Right lobe of liver (tissue), 4 donors: ENCODE data around the gene APOC4.

Source experiments
- POLR2A ChIP-seq: fragments of 450-650 bp; IDR thresholded peaks from one replicate; pipeline ENCODE4 v1.6.1; 2017; ENCODE audit warnings: antibody characterized with exemption, mild to moderate bottlenecking
- TF ChIP-seq, protein P1 (sequence below), 4 donors: fragments of 200-600 bp in 3 of 4; fragments of 450-650 bp in 1 of 4; IDR thresholded peaks; one replicate each; pipeline versions ENCODE4 v1.5.1 to v1.8.0; 2016 to 2022; ENCODE audit warnings: antibody characterized with exemption in 4 of 4, mild to moderate bottlenecking in 2 of 4
- donor health status: DM: no; HTN: no; CAD: no.
- donor health status: DM: no; HTN: no; CAD: no.
- donor health status: DM: no; HTN: yes; CAD: no.

DNA sequence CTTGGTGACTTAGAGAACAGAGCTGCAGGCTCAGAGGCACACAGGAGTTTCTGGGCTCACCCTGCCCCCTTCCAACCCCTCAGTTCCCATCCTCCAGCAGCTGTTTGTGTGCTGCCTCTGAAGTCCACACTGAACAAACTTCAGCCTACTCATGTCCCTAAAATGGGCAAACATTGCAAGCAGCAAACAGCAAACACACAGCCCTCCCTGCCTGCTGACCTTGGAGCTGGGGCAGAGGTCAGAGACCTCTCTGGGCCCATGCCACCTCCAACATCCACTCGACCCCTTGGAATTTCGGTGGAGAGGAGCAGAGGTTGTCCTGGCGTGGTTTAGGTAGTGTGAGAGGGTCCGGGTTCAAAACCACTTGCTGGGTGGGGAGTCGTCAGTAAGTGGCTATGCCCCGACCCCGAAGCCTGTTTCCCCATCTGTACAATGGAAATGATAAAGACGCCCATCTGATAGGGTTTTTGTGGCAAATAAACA lies 17.8 kb upstream of the APOC4 start:
- TF ChIP-seq, protein P1, sequence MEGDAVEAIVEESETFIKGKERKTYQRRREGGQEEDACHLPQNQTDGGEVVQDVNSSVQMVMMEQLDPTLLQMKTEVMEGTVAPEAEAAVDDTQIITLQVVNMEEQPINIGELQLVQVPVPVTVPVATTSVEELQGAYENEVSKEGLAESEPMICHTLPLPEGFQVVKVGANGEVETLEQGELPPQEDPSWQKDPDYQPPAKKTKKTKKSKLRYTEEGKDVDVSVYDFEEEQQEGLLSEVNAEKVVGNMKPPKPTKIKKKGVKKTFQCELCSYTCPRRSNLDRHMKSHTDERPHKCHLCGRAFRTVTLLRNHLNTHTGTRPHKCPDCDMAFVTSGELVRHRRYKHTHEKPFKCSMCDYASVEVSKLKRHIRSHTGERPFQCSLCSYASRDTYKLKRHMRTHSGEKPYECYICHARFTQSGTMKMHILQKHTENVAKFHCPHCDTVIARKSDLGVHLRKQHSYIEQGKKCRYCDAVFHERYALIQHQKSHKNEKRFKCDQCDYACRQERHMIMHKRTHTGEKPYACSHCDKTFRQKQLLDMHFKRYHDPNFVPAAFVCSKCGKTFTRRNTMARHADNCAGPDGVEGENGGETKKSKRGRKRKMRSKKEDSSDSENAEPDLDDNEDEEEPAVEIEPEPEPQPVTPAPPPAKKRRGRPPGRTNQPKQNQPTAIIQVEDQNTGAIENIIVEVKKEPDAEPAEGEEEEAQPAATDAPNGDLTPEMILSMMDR (IDR thresholded peaks at IDR 0.05): no peak
- peak; percentile 64 for TF ChIP-seq POLR2A
